Ishikawa (cell line): Measurements from ENCODE around the gene TPSAB1.
"Not testable (repeated sequence)": the region's sequence is repeated elsewhere in the genome, so short reads cannot be mapped to it uniquely, and the experiment has no call there.

Experiments used
- CEBPB ChIP-seq: IDR thresholded peaks from 2 replicates; pipeline ENCODE4 v1.6.1; 2012
- EGR1 ChIP-seq: IDR thresholded peaks from 2 replicates; pipeline ENCODE4 v1.6.1; 2012
- FOXM1 ChIP-seq: IDR thresholded peaks from 2 replicates; pipeline ENCODE4 v1.6.1; 2012; ENCODE audit warnings: low read depth, borderline replicate concordance
- TAF1 ChIP-seq: IDR thresholded peaks from 2 replicates; pipeline ENCODE4 v1.6.1; 2012; ENCODE audit warnings: low read depth, mild to moderate bottlenecking
- TEAD4 ChIP-seq: IDR thresholded peaks from 2 replicates; pipeline ENCODE4 v1.6.1; 2012
- USF1 ChIP-seq: IDR thresholded peaks from 2 replicates; pipeline ENCODE4 v1.6.1; 2012

GRCh38 chr16:1255276-1256122 lies 15.0 kb downstream of the TPSAB1 start, which contains the start of gene TPSD1:
- not testable (repeated sequence) for TF ChIP-seq TAF1, FOXM1, USF1, TEAD4, CEBPB, EGR1
